ES-I3 (cell line): Measurements from ENCODE around the gene DPF3.

Experiments used
- H3K36me3 ChIP-seq: 2 replicates; pipeline ENCODE4 v1.6.1; 2013; ENCODE audit warnings: mild to moderate bottlenecking, low read length, control low read depth, moderate library complexity; ENCODE audit not compliant: insufficient read depth
- H3K4me1 ChIP-seq: 2 replicates; pipeline ENCODE4 v1.6.1; 2013; ENCODE audit warnings: mild to moderate bottlenecking, control low read depth, low read length; ENCODE audit not compliant: insufficient read depth
- H3K9ac ChIP-seq: 2 replicates; pipeline ENCODE4 v1.6.1; 2013; ENCODE audit warnings: low read depth, mild to moderate bottlenecking, low read length, moderate library complexity
- H3K9me3 ChIP-seq: 2 replicates; pipeline ENCODE4 v1.6.1; 2013; ENCODE audit warnings: mild to moderate bottlenecking, low read length, moderate library complexity; ENCODE audit not compliant: control insufficient read depth, insufficient read depth

The DPF3 gene

DNA sequence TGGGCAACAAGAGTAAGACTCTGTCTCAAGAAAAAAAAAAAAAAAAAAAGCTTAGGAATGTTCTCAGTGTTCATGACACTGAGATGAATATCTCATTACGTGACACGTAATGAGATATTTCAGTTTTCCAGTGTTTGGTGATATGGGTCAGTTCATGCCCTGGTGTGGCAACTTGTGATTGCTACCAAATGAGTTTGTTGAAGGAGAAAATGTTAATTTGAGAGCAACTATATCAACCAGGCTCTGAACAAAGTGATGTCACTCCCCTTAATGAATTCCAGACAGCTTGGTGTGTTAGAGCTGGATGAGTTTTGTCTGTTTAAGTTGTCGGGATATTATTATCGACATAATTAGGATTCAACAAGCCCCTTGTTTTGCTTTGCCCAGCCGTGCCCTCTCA, 211.7 kb downstream of the DPF3 start:
- no peak overlapping the region for H3K9ac ChIP-seq
- no peaks in the 10 kb centered on the region for H3K4me1 ChIP-seq
- 0 out of 2 replicates have a peak, but pooled peaks cover 2% of the 10 kb centered on the region for H3K9me3 ChIP-seq
- no peaks in the 10 kb centered on the region for H3K36me3 ChIP-seq

DNA sequence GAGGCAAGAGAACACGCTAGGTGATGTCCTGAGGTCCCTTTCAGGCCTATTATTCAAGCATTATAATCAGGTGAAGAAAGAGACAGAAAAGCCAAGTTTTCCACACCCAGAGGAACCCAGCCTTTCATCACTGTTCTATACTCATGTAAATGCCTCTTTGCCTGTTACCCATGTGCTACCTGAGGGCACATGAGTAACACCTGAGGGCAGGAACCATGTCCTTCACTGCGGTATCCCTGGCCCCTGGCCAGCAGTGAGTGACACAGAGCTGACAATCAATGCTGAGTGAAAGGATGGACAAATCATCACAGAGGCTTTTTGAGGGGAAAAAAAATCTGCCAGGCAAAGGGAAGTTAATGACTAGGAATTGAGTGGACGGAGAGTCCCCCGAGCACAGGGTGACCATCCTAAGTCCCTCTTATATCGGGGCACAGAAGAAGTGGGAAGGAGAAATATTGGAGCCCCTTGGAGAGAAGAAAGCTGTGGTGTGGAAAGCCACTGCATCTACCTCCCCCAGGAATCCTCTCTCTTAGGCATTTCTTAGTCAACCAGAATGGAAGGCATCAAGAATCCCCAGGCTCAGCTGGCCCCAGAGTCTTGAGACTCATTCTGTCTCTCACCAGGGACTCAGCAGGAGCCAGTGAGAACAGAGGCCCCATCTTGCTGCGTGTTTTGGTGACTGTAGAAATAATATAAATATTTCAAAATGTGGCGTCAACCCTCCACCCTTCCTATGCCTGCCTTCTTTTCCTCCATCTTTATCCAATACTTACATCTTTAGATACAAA, 212.9 kb downstream of the DPF3 start:
- H3K9ac ChIP-seq: no peak overlapping the region

DNA sequence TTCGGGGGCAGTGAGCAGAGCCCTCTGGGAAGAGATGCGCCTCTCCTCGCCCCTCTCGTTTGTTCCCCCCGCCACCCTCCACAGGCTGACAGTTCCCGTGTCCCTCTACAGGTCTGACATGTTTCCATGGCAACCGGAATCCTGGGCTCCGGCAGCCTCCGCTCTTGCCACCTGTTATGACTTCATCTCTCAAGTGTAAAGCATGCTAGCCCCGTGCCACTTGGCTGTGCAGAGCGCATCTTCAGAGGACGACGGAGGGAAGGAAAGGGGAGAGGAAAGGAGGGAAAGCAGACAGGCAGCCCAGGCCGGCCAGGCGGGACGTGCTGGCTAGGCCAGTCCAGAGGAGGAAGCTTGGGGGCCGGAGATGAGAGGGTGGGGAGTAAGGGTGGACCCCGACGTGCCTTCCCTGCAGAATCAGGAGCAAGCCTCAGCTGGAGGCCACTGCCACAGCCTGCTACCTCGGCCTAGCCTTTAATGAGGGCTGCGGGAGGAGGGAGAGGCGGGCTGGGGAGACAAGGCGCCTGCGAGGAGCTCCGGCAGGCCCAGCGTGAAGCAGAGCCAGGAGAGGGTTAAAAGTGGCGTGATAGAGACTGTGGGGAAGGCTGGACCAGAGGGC, 214.3 kb downstream of the DPF3 start:
- Histone ChIP-seq H3K36me3 (no peaks in the 10 kb centered on the region), H3K9ac (no peak overlapping the region), H3K9me3 (peaks cover 3% of the 10 kb centered on the region; the same call in 1 of the 2 replicates), H3K4me1 (no peaks in the 10 kb centered on the region)

More for the DNA sequence above, 212.9 kb downstream of the DPF3 start:
- Histone ChIP-seq H3K4me1 (no peaks in the 10 kb centered on the region), H3K9me3 (0 out of 2 replicates have a peak, but pooled peaks cover 3% of the 10 kb centered on the region), H3K36me3 (no peaks in the 10 kb centered on the region)

DNA sequence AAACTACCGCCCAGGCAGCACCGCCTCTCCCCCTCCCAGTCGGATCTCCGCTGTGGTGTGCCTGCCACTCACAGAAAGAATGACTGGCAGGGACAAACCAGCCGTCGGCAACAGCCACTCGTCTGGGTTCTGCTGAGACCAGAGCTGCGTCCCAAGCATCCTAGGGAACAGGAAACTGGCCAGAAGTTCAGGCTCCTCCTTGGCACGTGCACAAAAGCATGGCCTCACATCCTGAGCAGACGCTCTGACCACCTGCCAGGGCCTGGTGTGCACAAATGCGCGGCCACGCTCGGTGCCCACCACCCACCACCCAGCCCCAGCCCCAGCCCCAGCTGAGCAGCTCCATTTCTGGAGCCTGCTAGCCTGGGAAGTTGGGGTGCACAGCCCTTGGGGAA, 214.8 kb downstream of the DPF3 start:
- H3K9ac ChIP-seq: no peak overlapping the region
- peaks cover 3% of the 10 kb centered on the region; the same call in 1 of the 2 replicates for H3K9me3 ChIP-seq
- no peaks in the 10 kb centered on the region for H3K36me3 ChIP-seq
- H3K4me1 ChIP-seq: no peaks in the 10 kb centered on the region

DNA sequence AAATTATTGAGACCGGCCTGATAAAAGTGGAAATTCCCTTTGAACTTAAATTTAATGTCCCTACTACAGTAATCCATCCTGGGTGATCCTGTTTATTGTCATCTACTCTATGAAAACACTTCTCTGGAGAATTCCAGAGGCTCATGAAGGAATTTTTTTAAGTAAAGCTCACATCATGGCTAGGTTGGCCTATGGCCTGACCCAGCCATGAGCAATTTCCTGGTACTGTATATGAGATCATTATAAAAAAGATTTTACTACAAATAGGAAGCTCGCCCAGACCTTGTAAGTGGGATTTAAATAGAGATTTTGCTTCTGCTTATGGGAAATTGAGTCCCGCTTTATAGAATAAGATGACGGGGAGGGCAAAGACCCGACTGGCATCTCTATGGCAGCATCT, 215.5 kb downstream of the DPF3 start:
- Histone ChIP-seq H3K9me3 (peaks cover 3% of the 10 kb centered on the region; the same call in 1 of the 2 replicates), H3K36me3 (no peaks in the 10 kb centered on the region), H3K9ac (no peak overlapping the region), H3K4me1 (no peaks in the 10 kb centered on the region)

DNA sequence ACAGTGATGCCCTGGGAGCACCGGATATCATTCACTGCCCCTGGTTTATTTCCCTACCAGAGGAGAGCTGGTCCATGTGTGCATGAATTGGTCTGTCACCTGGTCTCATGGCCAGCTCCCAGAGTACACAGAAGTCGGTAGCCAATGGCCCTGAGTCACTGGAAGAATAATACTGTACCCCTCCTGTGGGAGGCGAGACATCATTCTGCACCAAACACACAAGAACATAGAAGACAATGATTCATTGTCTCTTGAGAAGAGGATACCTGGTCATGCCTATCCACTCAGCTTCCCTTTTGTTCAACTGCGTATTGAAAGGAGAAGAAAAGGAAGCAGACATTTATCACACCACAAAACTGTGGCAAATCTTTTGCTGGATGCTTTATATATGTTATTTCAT, 216.2 kb downstream of the DPF3 start:
- H3K36me3 ChIP-seq: no peaks in the 10 kb centered on the region
- peaks cover 3% of the 10 kb centered on the region; the same call in 1 of the 2 replicates for H3K9me3 ChIP-seq
- no peak overlapping the region for H3K9ac ChIP-seq
- no peaks in the 10 kb centered on the region for H3K4me1 ChIP-seq

DNA sequence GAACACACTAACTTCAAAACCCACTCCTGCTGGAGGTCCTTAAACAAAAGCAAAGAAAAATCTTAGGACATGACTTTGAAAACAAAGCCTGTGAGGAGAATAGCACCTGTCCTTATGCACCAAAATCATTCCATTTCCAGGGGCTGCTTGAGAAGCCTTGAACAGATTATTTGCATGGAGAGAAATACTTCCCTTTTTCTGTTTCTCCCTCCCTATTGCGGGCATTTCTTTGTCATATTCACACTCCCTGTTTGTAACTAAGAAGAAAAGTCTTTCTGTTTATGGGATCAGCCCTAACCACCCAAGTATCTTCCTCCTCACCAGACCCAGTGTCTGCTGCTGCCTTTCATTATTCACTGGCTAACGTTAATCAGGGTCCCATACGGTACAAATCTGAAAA, 218.8 kb downstream of the DPF3 start:
- H3K36me3 ChIP-seq: no peaks in the 10 kb centered on the region
- no peaks in the 10 kb centered on the region for H3K4me1 ChIP-seq
- peaks cover 3% of the 10 kb centered on the region; the same call in 1 of the 2 replicates for H3K9me3 ChIP-seq
- no peak overlapping the region for H3K9ac ChIP-seq

DNA sequence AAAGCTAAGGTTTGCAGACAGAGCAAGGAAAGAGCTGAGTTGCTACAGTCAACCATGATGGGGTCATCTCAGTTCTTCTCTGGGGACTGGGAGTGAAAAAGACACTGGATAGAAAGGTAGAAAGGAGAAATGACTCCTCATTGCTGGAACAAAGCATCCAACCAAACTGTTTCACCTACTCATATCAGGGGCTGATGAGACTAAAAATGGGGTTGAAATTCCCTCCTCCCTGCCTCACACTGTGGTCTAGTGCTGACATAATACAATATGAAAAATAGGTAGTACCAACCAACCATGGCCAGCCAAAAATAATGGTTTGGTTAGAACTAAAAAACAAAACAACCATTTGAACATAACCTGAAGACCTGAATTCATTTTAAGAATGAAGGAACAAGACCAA, 220.7 kb downstream of the DPF3 start:
- no peaks in the 10 kb centered on the region for H3K4me1 ChIP-seq
- H3K9me3 ChIP-seq: peaks cover 3% of the 10 kb centered on the region; the same call in 1 of the 2 replicates
- no peaks in the 10 kb centered on the region for H3K36me3 ChIP-seq
- H3K9ac ChIP-seq: no peak overlapping the region

DNA sequence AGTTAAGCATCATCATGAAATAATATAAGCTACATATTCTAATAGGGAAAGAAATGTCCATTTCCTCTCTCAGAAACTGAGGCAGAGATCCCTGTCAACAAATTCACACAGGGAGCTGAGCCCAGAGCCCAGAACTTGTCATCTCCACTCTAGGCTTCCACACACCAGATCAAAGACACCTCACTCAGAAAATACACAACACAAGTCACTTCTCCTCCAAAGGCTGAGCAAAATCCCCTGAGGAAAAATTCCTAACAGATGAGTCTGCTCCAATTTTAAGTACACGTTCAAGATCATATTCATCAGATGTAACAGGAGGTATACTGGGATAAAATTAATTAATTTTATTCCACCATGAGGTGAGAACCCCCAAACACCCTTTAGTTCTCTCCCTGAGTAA, 227.3 kb downstream of the DPF3 start:
- H3K9me3 ChIP-seq: no peaks in the 10 kb centered on the region
- no peaks in the 10 kb centered on the region for H3K36me3 ChIP-seq
- H3K4me1 ChIP-seq: peaks cover 4% of the 10 kb centered on the region; the same call in 1 of the 2 replicates
- no peak overlapping the region for H3K9ac ChIP-seq

DNA sequence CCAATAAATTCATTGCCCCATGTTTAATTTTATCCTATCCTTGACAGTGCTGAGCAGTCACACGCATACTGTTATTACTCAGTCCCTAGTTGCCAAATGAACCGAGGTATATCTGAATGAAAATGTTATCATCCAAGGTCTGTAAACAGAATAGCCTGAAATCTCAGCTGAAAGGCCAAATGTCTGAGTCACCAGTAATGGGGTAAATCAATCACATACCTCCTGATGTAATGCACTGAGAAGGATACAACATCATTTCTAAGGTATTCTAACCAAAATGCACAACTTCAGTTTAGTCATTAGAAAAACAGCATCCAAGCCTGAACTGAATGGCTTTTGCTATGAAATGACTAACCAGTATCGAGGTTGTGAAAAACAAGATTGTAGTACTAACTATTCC, 228.6 kb downstream of the DPF3 start:
- peaks cover 4% of the 10 kb centered on the region; the same call in 1 of the 2 replicates for H3K4me1 ChIP-seq
- H3K9ac ChIP-seq: no peak overlapping the region
- H3K36me3 ChIP-seq: no peaks in the 10 kb centered on the region
- H3K9me3 ChIP-seq: no peaks in the 10 kb centered on the region

DNA sequence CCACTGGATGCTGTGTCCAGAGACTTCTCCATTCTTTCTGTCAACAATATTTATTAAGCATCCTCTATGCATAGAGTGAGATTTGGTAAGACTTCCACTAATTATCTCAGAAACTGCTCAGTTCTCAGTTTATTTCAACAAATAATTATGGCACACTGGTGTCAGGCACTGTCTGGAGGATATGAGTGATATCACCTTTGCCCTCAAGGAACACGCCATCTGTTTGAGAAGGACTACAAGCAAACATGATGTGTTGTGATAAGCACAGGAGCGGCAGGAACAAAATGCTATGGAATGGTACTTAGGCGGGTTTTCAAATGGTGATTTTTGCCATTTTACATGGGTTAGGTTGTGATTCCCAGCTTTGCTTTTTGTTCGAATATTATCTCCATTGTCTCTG, 229.2 kb downstream of the DPF3 start:
- H3K9ac ChIP-seq: no peak overlapping the region
- H3K4me1 ChIP-seq: peaks cover 4% of the 10 kb centered on the region; the same call in 1 of the 2 replicates
- H3K36me3 ChIP-seq: no peaks in the 10 kb centered on the region

DNA sequence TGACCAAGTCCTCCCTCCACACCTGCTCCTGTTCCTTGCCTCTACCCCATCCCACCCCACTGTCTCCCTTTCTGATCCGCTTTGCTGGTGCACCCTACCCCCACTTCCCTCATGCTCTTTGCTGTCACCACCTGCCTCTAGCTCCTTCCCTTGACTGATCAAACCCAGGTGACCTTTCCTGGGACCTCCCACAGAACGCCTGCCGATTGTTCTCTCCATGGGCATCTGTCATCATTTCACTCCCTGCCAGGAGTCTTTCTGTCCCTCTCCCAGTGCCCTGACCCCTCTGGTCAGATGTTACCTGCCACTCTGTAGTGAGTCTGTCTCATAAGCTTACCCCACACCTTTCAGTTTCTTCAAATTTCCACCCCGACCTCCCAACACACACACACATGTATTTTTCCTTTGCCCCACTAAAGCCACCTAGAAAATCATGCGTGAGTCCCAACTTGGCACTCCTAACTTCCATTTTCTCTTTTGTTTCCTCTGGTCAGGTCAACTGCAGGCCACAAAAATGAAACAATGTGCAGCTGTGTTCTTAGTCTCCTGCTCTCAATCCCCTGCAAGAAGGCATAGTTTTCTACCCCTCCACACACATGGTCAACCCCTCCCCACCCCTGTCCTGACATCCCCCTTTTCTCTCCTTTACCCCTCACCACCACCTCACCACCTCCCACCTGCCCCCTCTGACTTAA, 229.8 kb downstream of the DPF3 start:
- Histone ChIP-seq H3K36me3 (no peaks in the 10 kb centered on the region), H3K9me3 (no peaks in the 10 kb centered on the region), H3K9ac (no peak overlapping the region), H3K4me1 (peaks cover 4% of the 10 kb centered on the region; the same call in 1 of the 2 replicates)

More for the DNA sequence above, 229.2 kb downstream of the DPF3 start:
- no peaks in the 10 kb centered on the region for H3K9me3 ChIP-seq

DNA sequence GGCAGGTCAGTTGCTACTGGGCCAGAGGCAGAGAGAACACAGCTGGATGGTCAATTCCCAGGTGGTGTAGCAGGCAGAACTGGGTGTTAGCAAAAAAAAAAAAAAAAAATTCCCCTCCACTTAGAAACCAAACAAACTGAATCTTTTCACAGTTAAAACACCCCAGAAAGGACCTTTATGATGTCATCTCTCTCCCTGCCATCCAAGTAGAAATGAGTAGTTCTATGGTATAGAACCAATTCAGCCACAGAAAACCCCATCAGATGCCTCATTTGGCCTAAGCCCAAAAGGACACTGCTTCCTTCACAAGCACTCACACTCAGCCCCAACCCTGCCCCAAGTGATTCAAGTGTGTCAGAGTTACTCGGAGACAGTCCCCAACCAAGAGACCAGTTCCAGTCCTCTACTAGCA, 230.8 kb downstream of the DPF3 start:
- Histone ChIP-seq H3K9me3 (no peaks in the 10 kb centered on the region), H3K4me1 (peaks cover 4% of the 10 kb centered on the region; the same call in 1 of the 2 replicates), H3K36me3 (no peaks in the 10 kb centered on the region), H3K9ac (no peak overlapping the region)

DNA sequence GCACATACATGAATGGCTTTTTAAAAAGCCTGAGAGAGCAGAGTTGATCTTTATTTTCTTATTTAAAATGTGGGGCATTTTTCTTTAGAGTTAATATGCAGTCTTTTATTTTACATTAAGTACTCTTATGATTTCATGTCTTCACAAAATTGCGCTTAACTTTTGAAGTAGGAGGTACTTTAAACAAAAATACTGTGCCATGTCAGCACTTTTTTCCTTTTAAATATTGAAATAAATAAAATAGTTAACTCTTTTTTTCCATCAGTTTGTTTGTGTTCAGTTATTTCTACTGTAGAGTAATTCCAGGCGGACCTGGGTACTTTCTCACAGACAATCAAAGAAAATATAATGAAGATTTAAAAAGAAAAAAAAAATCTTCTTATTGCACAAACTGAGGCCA, 231.7 kb downstream of the DPF3 start:
- Histone ChIP-seq H3K4me1 (peaks cover 4% of the 10 kb centered on the region; the same call in 1 of the 2 replicates), H3K9ac (no peak overlapping the region), H3K36me3 (no peaks in the 10 kb centered on the region), H3K9me3 (no peaks in the 10 kb centered on the region)
